ENCODE measurements around the gene PHRF1.

The PHRF1 gene

DNA sequence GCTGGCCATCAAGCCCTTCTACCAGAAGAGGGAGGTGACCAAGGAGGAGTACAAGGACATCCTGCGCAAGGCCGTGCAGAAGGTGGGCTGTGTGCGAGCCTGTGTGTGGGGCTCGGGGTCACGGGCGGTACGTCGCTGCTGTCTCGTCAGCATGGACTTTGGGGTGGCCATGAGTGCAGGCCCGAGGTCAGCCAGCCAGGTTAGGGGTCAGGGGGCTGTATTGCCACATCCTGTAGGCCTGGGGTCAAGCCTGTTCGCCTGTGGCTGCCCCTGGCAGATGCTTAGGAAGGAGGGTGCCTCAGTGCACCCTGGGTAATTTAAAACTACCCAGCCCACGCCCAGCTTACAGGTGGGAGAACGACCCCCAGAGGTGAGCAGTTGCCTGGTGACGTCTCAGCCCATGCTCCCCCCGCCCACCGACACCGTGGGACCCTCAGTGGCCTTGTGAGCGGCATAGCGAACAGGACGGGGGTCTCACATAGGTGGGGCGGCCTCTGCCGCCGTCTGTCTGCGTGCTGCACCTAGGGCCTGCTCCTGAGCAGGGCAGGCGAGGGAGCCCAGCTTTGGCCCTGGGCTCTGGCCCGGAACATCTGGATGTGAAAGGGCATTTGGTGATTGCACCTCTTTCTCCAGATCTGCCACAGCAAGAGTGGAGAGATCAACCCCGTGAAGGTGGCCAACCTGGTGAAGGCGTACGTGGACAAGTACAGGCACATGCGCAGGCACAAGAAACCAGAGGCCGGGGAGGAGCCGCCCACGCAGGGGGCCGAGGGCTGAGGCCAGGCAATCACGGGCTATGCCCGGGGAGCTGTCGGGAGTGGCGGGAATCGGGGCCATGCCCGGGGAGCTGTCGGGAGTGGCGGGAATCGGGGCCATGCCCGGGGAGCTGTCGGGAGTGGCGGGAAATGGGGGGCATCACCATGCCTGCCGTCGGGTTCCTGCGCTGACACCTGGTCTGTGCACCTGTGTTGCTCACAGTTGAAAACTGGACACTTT, 35.0 kb downstream of the PHRF1 start:
- in situ Hi-C loops (cut with MboI; ENCODE audit: low sequenced_read_pairs), result no loop called here

DNA sequence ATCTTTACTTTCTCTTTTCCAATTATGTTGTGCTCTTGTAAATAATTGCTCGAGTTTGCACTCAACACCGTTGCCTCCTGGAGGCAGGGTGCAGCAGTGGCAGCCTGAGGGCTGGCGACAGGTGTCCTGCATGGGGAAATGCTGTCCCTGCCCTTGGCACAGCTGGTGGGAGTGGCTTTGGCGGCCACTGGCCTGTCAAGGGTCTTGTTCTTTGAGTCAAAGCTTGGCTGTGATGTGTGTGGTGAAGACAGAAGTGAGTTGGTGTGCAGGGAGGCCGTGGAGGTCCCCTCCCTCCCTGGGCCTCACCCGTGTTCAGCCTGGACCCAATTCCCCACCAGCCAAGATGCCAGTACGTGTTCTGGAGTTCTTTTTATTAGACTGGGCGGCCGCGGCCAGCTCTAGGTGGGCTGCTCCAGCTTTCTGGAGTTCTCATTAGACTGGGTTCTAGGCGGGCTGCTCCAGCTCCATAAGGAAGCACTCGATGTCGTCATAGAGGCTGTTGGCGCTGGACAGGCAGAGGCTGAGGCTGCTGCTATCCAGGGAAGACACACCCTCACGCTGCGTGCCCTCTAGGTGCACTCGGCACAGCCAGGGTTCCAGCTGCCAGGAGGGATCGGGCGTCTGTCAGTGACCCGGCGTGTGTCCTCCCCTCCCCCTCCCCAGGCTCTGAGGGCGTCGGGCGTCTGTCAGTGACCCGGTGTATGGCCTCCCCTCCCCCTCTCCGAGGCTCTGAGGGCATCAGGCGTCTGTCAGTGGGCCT, 36.1 kb downstream of the PHRF1 start:
- in situ Hi-C loops (cut with MboI; ENCODE audit: low sequenced_read_pairs), result no loop called here

DNA sequence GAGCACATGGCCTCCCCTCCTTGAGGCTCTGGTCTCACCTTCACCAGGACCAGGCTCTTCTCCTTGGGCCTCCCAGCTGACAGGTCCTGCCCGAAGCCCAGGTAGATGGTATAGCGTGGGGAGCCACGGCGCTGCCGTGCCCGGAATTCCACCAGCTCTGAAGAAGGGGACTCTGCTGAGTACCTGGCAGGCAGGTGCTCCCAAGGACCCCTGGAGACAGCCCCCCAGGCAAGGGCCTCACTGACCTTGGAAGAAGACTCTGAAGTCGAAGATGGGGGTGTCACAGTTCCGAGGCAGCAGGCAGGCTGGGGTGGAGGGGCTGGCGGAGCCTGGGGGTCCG, 36.7 kb downstream of the PHRF1 start:
- in situ Hi-C loops (cut with MboI; ENCODE audit: low sequenced_read_pairs), result no loop called here

DNA sequence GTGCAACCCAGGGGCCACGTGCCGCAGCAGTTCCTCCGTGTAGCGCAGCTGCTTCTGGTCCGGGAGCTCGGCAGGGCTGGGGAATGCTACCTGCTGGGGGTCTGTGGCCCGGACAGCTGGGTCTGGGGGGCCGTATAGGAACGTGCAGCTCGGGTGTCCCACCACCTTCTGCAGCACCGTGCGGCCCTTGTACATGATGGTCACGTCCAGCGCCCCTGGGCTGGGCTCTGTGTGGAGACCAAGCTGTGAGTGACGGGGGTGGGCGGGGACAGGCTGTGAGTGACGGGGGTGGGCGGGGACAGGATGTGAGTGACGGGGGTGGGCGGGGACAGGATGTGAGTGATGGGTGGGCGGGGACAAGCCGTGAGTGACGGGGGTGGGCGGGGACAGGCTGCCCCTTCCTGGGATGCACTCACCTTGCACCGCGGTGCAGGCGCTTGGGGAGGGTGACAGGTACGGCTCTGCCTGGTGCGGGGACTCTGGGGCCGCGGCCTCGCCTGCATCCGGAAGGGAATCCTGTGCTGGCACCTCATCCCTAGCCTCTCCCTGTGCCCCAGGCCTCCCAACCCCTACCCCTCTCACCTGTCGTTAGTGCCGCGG, 37.2 kb downstream of the PHRF1 start:
- in situ Hi-C loops (cut with MboI; ENCODE audit: low sequenced_read_pairs), result no loop called here

DNA sequence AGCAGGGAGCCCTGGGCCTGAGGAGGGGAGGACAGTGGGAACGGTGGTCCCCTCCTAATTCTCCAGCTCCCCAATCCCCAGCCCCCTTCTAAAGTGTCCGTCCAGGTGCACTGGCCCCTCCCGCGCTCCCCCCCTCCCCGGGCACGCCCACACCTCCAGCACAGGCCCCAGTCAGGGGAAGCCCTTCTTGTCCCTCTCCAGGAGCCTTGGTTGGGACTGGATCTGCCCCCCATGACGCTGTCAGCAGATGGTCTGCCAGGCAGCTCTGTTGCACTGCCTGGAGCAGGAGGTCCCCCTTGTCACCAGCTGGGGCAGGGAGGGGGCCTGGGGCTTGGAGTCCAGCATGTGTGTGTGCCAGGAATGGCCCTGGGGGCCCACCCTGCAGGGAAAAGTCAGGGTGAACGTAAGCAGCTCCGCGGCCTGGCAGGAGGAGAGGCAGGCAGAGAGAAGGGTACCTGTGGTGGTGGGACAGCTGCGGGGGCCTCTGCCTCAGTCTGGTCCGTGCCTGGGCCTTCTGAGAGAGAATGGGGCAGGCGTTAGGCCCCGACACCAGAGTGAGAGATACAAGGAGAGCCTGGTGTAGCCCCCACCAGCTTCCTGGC, 37.9 kb downstream of the PHRF1 start:
- in situ Hi-C loops (cut with MboI; ENCODE audit: low sequenced_read_pairs), result no loop called here

DNA sequence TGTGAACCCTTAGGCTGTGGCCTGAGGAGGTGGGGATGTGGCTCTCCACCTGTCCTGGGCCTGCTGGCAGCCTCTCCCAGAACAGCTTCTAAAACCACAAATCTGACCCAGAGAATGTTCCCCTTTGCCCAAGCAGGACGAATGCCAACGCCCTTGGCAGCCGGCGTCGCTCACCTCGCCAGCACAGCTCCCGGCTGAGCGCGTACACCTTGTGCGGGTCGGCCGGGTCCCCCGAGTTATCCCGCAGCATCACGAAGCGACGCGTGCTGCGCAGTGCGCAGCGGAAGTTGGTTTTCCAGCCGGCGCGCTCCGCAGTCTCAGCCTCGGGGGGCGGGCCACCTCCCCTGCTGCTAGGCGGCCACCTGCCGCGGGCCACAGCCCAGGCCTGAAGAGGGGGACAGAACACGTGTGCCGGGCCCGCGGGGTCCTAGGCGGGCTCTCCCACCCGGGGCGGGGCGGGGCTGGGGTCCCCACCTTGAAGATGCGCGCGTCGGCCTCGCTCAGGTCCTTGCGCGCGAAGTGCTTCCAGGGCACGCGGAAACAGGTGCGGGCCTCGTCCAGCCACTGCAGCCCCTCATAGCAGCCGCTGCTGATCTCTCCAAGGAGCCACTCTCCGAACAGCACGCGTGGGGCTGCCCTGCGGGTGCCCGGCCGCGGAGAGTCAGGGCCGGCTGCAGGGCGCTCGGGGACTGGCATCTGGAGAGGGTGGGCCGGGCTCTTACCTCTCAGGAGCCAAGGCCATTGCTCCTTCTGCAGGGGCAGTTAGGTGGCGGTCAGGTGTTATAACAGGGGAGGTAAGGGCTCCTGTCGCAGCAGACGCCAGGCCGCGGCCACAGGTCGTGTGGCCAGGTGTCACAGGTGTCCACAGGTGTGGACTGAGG, 38.6 kb downstream of the PHRF1 start:
- in situ Hi-C loops (cut with MboI; ENCODE audit: low sequenced_read_pairs), result no loop called here

DNA sequence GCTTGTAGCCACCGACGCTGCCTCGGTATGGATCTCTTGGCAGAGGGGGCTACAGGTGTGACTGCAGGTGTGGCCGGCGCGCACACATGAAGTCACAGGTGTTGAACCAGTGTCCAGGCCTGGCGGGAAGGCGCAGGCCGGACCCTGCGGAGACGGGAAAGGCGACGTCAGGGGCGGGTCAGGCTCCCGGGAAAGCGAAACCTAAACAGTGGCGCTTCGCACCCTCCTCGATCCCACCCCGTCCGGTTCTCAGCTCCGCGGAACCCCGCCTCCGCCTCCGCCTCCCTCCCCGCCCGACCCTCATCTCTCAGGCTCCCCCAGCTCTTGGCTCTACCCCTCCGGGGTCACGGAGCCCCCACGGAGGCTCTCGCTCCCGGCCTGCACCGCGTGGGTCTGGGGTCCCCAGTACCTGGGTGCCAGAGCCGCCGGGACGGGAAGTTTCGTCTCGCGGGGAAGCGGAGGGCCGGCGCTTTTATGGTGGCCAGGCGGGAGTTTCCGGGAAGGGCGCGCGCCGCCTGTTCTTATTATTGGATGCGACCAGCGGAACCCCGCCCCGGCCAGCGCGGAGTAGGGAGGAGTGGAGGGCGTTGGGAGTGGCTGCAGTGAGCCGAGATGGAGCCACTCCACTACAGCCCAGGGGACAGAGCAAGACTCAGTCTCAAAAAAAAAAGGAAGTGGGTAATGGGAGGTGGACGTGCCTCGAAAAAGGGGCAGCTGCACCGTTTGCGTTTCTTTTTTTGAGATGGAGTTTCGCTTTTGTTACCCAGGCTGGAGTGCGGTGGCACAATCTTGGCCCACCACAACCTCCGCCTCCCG, 39.4 kb downstream of the PHRF1 start, which contains the start of gene IRF7:
TSS of gene IRF7 (minus strand) at position 447 of the 816 bp plus-strand sequence. CDS start 586 bp downstream, outside the sequence.
- in situ Hi-C loops (cut with MboI; ENCODE audit: low sequenced_read_pairs), result no loop called here

DNA sequence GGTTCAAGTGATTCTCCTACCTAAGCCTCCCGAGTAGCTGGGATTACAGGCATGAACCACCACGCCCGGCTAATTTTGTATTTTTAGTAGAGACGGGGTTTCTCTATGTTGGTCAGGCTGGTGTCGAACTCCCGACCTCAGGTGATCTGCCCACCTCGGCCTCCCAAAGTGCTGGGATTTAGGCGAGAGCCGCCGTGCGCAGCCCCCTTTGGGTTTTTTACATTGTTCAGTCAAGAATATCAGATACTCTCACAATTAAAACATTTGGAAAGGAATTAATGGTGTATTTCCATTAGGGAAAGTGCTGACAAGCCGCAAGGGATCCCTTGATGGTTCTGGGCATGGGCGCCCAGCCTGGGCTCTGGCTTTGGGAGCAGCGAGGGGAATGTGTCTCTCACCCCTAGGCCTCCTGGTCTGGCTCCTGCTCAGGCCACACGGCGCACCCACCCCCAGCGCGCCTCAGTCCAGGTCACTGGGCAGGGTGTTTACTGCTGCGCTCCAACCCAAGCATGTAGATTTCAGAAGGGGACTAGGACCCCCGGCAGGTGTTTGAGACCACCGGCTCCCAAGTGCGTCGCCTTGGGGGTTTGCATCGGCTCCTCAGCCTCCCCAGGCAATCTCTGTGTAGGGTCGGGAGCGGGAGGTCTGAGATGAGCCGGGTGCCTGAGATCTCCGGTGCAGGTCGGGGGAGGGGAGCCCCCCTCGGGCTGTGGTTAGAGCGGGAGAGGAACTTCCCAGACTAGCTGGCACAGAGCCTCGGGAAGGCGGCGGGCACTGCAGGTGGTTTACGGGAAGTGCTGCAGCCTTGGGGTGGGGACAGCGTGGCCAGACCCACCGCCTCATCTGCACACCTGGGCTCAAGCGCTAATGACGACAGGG, 40.3 kb downstream of the PHRF1 start:
- in situ Hi-C loops (cut with MboI; ENCODE audit: low sequenced_read_pairs), result no loop called here

DNA sequence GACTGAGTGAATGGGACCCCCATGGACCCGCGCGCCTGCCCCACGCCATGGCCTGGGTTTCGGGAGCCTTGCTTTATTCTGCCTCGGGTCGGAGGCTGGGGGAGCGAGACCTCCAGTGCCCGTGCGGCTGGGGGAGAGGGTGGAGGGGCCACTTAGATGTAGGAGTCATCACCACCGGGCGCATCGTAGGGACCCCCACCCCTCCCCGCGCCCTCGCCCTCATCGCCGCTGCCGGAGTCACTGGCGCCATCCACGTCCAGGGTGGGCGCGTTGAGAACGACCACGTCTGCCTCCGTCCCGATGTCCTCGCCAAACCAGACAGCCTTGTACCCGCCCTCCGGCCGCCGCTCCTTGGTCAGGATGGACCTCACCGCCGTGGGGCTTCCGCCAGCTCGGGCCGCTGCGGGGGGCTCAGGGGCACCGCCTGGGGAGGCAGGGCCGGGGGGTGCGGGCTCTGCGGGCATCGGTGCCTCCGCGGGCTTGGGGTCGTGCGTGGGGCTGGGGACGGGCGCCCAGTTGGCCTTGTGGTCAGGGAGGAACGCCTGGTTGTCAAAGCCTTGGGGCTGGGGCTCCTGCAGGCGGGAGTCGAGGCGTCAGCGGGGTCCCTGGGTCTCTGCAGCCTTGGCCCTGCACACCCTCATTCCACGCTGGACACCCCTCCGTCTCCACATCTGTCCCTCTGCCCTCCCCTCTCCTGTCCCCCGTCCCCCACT, 41.1 kb downstream of the PHRF1 start:
- in situ Hi-C loops (cut with MboI; ENCODE audit: low sequenced_read_pairs), result no loop called here

DNA sequence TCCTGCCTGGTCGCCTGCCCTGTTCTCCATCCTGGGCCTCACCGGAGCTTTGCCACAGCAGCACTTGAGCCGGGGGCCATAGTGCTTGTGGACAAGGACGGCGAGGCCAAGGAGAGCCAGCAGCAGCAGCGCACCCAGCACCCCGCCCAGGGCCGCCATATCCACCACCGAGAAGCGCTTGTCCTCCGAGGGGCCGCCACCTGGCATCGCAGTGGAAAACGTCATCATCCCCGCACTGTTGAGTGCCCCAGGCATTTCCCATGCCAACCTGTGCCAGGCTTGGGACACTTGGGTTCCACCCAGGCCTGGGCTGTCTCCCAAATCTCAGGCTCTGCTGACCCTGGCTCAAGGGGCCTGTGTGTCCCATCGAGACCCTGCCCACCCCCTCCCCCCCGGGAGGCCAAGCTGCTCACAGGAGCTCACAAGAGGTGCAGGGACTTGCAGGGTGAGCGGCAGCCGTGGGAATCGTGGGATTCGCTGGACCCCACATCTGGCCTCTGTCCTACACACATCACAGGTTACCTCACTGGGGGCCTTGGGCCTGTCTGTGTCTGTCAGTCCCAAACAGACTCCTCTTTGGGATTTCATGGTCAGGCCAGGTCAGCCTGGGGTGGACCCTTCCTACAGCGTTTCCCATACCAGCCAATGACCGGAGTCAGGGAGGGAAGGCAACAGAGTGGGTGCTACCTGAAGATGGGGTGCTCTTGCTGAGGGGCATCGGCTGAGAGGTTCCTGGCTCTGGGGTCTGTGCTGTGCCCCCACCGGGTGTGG, 41.8 kb downstream of the PHRF1 start:
- in situ Hi-C loops (cut with MboI; ENCODE audit: low sequenced_read_pairs), result no loop called here

DNA sequence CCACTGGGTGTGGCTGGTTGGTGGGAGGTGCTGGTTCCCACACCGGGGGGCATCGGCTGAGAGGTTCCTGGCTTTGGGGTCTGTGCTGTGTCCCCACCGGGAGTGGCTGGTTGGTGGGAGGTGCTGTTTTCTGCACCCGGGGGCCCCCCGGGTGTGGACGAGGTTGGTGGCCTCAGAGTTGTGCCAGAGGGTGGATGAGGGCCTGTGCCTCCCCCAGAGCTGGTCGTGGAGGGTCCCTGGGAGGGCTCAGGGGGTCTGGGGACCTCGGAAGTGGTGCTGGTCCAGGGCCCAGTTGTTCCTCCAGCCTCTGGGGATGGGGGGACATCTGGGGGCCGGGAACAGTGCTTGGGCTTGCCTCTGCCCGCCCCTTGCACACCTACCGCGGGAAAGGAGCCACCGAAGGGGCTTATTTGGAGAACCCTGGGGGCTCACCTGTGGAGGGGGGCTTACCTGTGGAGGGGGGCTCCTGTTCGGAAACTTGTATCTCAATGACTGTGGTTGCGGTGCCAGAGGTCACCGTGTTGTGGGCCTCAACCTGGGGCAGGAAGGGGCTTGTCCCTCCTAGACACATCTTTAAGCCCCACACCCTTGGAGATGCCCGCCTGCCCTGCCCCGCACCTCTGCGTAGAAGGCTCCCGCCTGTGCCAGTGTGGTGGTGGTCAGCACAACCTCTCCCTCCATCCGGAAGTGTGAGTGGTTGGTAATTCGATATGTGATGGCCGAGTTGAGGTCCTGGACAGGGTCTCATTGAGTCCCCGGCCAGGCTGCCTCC, 42.8 kb downstream of the PHRF1 start:
- in situ Hi-C loops (cut with MboI; ENCODE audit: low sequenced_read_pairs), result no loop called here

DNA sequence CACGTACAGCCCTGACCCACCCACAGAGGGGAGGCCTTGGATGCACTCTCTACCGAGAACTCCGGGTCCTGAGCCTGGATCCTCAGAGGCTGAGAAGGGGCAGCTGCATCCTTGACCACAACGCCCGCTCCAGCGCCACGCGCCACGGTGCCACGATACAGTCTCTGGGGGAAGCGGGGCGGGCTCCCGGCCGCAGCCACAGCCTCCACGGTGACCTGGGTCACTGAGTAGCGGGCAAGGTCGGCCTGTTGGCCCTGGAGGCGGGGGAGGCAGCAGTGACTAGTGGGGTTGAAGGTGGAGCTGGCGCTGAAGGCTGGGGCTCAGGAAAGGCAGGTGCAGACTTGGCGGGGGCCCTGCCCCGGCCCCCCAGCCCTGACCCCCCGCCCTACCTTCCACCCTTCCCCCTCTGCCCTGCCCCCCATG, 43.4 kb downstream of the PHRF1 start:
- in situ Hi-C loops (cut with MboI; ENCODE audit: low sequenced_read_pairs), result no loop called here

DNA sequence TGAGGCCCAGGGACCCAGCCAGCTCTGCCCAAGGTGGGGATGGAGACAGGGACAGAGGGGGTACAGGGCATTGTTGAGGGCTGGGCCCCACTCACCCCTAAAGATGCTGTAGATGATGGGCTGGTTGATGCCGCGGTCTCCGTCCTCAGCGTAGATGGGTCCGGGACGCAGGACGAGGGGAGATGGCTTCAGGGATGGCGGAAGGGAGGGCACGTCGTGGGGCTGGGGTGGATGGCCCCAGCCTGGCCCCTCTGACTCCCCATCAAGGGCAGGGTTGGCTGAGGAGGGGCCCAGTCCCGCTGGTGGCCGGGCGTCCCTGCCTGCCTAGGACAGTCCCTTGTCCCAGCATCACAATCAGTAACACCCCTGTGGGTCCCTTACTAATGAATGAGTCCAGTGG, 43.9 kb downstream of the PHRF1 start:
- in situ Hi-C loops (cut with MboI; ENCODE audit: low sequenced_read_pairs), result no loop called here

DNA sequence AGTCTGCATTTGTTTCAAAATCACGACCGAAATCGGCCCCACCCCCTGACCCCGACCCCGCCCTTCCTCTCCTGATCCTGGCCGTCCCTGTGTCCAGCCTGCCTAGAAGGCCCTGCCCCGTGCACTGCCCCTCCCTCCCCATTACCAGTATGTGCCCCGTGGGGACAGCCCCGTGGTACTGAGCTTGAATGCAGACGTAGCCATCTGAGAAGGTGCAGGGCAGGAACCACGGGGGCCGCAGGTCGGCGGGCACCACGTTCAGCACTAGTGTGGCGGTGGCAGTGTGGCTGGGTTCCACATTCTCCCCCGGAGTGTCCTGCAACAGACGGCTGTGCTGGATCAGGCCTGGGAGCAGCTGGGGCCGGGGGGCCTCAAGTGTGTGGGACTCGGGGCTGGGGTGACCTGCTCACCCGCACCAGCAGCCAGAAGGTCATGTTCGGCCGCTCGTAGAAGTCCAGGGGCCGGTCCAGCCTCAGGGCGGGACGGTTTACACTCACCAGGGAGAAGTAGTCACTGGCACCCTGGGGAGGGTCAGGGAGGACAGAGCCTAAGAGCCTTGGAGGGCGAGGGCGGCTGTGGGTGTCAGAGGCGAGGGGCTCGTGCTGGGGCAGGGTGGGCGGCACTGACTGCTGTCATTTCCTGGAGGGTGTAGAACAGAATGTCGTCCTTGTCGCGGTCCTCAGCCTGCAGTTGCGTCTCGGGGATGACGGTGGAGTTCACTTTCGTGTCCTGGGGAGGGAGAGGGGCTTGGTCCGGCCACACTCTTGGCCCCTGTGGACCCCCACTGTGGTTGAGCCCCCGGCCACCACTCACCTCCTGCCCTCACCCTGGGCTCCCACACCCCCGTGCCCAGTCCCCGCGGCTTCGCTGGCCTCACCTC, 44.9 kb downstream of the PHRF1 start:
- in situ Hi-C loops (cut with MboI; ENCODE audit: low sequenced_read_pairs), result no loop called here

DNA sequence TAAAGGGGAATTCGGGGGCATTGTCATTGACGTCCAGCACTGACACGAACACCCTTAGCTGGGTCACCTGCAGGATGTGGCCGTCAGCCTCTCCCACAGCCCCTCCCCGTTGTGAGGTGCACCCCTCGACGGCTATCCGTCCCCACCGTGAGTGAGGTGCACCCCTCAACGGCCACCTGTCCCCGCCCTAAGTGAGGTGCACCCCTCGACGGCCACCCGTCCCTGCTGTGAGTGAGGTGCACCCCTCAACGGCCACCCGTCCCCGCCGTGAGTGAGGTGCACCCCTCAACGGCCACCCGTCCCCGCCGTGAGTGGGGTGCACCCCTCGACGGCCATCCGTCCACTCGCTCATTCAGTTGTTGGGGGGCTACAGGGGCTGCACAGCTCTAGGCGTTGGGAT, 45.6 kb downstream of the PHRF1 start:
- in situ Hi-C loops (cut with MboI; ENCODE audit: low sequenced_read_pairs), result no loop called here

Measured in HL-60/S4 (cell line).